ENCODE data around the gene GLYATL1.
A peak's percentile ranks its signal among the peaks of the same experiment; 100 is the strongest.

Gene GLYATL1

GRCh38 chr11:58945663-58946062 is 6.4 kb downstream of the GLYATL1 start:
- Mint-ChIP-seq H3K4me1 (no peaks in the 10 kb centered on the region), H3K4me3 (no peak overlapping the region), H3K36me3 (no peaks in the 10 kb centered on the region), H3K27ac (no peak overlapping the region), H3K9me3 (no peaks in the 10 kb centered on the region)
- DNase-seq (ENCODE audit: low spot score in 2 of 2) (no peak), ATAC-seq (no peak)

GRCh38 chr11:58949184-58949583 is 9.9 kb downstream of the GLYATL1 start:
- H3K4me1 Mint-ChIP-seq, result no peaks in the 10 kb centered on the region
- ATAC-seq (no peak), DNase-seq (ENCODE audit: low spot score in 2 of 2) (no peak)
- H3K36me3 Mint-ChIP-seq, result no peaks in the 10 kb centered on the region
- H3K27ac Mint-ChIP-seq, result no peak overlapping the region
- H3K9me3 Mint-ChIP-seq, result no peaks in the 10 kb centered on the region
- no peak overlapping the region for H3K4me3 Mint-ChIP-seq

- DNase-seq (ENCODE audit: low spot score in 2 of 2) (no peak), ATAC-seq (peak; percentile 69)
- Mint-ChIP-seq H3K9me3 (no peaks in the 10 kb centered on the region), H3K27ac (no peak overlapping the region), H3K4me3 (no peak overlapping the region), H3K36me3 (no peaks in the 10 kb centered on the region), H3K4me1 (no peaks in the 10 kb centered on the region)
These were observed 18.6 kb downstream of the GLYATL1 start for GRCh38 chr11:58957922-58958321.

- Mint-ChIP-seq H3K27ac (no peak overlapping the region), H3K36me3 (no peaks in the 10 kb centered on the region), H3K9me3 (no peaks in the 10 kb centered on the region), H3K4me1 (no peaks in the 10 kb centered on the region), H3K4me3 (no peak overlapping the region)
- DNase-seq (ENCODE audit: low spot score in 2 of 2), result peak in 1 of 2 donors; percentile 54
- ATAC-seq, result no peak
These were observed 19.2 kb downstream of the GLYATL1 start for GRCh38 chr11:58958500-58958899.

GRCh38 chr11:58963551-58964104 is 24.3 kb downstream of the GLYATL1 start:
- ATAC-seq (no peak), DNase-seq (ENCODE audit: low spot score in 2 of 2) (no peak)
- Mint-ChIP-seq H3K4me1 (no peaks in the 10 kb centered on the region), H3K27ac (no peak overlapping the region), H3K9me3 (no peaks in the 10 kb centered on the region), H3K36me3 (no peaks in the 10 kb centered on the region), H3K4me3 (no peak overlapping the region)

- no peak overlapping the region for H3K4me3 Mint-ChIP-seq
- ATAC-seq (no peak), DNase-seq (ENCODE audit: low spot score in 2 of 2) (no peak)
- no peaks in the 10 kb centered on the region for H3K4me1 Mint-ChIP-seq
- H3K9me3 Mint-ChIP-seq, result no peaks in the 10 kb centered on the region
- H3K36me3 Mint-ChIP-seq, result no peaks in the 10 kb centered on the region
- no peak overlapping the region for H3K27ac Mint-ChIP-seq
These were observed 26.1 kb downstream of the GLYATL1 start for GRCh38 chr11:58965246-58965985.

- no peak for ATAC-seq
These were observed 29.0 kb downstream of the GLYATL1 start for GRCh38 chr11:58968251-58968711.

GRCh38 chr11:58977470-58977869 is 38.2 kb downstream of the GLYATL1 start:
- Mint-ChIP-seq H3K36me3 (no peaks in the 10 kb centered on the region), H3K4me3 (no peak overlapping the region), H3K27ac (no peak overlapping the region), H3K4me1 (no peaks in the 10 kb centered on the region), H3K9me3 (peaks cover 3% of the 10 kb centered on the region)
- ATAC-seq (no peak), DNase-seq (ENCODE audit: low spot score in 2 of 2) (no peak)

More at GRCh38 chr11:58968251-58968711, 29.0 kb downstream of the GLYATL1 start:
- H3K9me3 Mint-ChIP-seq, result peaks cover 1% of the 10 kb centered on the region
- H3K27ac Mint-ChIP-seq, result no peak overlapping the region
- DNase-seq (ENCODE audit: low spot score in 2 of 2), result no peak
- H3K4me3 Mint-ChIP-seq, result no peak overlapping the region
- no peaks in the 10 kb centered on the region for H3K36me3 Mint-ChIP-seq
- H3K4me1 Mint-ChIP-seq, result no peaks in the 10 kb centered on the region

GRCh38 chr11:58979222-58979621 is 39.9 kb downstream of the GLYATL1 start:
- no peak for DNase-seq (ENCODE audit: low spot score in 2 of 2)
- ATAC-seq, result no peak
- H3K4me3 Mint-ChIP-seq, result no peak overlapping the region
- H3K27ac Mint-ChIP-seq, result no peak overlapping the region
- H3K9me3 Mint-ChIP-seq, result no peaks in the 10 kb centered on the region
- H3K4me1 Mint-ChIP-seq, result no peaks in the 10 kb centered on the region
- H3K36me3 Mint-ChIP-seq, result no peaks in the 10 kb centered on the region

GRCh38 chr11:58980159-58980843 is 41.0 kb downstream of the GLYATL1 start:
- H3K36me3 Mint-ChIP-seq, result no peaks in the 10 kb centered on the region
- no peaks in the 10 kb centered on the region for H3K4me1 Mint-ChIP-seq
- no peak overlapping the region for H3K4me3 Mint-ChIP-seq
- H3K27ac Mint-ChIP-seq, result no peak overlapping the region
- H3K9me3 Mint-ChIP-seq, result no peaks in the 10 kb centered on the region
- no peak for DNase-seq (ENCODE audit: low spot score in 2 of 2)
- ATAC-seq, result no peak

GRCh38 chr11:58992489-58992888 is 53.2 kb downstream of the GLYATL1 start:
- no peaks in the 10 kb centered on the region for H3K4me1 Mint-ChIP-seq
- no peak for ATAC-seq
- H3K27ac Mint-ChIP-seq, result no peak overlapping the region
- no peaks in the 10 kb centered on the region for H3K36me3 Mint-ChIP-seq
- no peak for DNase-seq (ENCODE audit: low spot score in 2 of 2)
- no peak overlapping the region for H3K4me3 Mint-ChIP-seq
- H3K9me3 Mint-ChIP-seq, result peaks cover 2% of the 10 kb centered on the region

- DNase-seq (ENCODE audit: low spot score in 2 of 2) (no peak), ATAC-seq (no peak)
- Mint-ChIP-seq H3K4me1 (no peaks in the 10 kb centered on the region), H3K9me3 (no peaks in the 10 kb centered on the region), H3K27ac (no peak overlapping the region), H3K4me3 (no peak overlapping the region), H3K36me3 (no peaks in the 10 kb centered on the region)
These were observed 54.9 kb downstream of the GLYATL1 start for GRCh38 chr11:58994171-58994570.

GRCh38 chr11:58998480-58999290 is 59.4 kb downstream of the GLYATL1 start:
- H3K9me3 Mint-ChIP-seq, result no peaks in the 10 kb centered on the region
- DNase-seq (ENCODE audit: low spot score in 2 of 2) (no peak), ATAC-seq (no peak)
- H3K36me3 Mint-ChIP-seq, result no peaks in the 10 kb centered on the region
- no peaks in the 10 kb centered on the region for H3K4me1 Mint-ChIP-seq
- H3K27ac Mint-ChIP-seq, result no peak overlapping the region
- no peak overlapping the region for H3K4me3 Mint-ChIP-seq

GRCh38 chr11:58999291-58999680 is 60.0 kb downstream of the GLYATL1 start:
- Mint-ChIP-seq H3K4me3 (no peak overlapping the region), H3K9me3 (no peaks in the 10 kb centered on the region), H3K36me3 (no peaks in the 10 kb centered on the region), H3K4me1 (no peaks in the 10 kb centered on the region), H3K27ac (no peak overlapping the region)
- no peak for DNase-seq (ENCODE audit: low spot score in 2 of 2)
- no peak for ATAC-seq

GRCh38 chr11:59000003-59000402 is 60.7 kb downstream of the GLYATL1 start:
- ATAC-seq, result no peak
- H3K27ac Mint-ChIP-seq, result no peak overlapping the region
- DNase-seq (ENCODE audit: low spot score in 2 of 2), result no peak
- H3K4me1 Mint-ChIP-seq, result no peaks in the 10 kb centered on the region
- no peaks in the 10 kb centered on the region for H3K9me3 Mint-ChIP-seq
- no peaks in the 10 kb centered on the region for H3K36me3 Mint-ChIP-seq
- H3K4me3 Mint-ChIP-seq, result no peak overlapping the region

Measured in stimulated activated effector memory CD8-positive, alpha-beta T cell treated with anti-CD3 and anti-CD28 coated beads, Interleukin-12 subunit alpha, Interleukin-12 subunit beta, amount 100 ng/mL, for 72 hours (primary cell).